GM18505 (cell line): ENCODE measurements around the gene PUM1.
"Not testable (repeated sequence)": the region's sequence is repeated elsewhere in the genome, so short reads cannot be mapped to it uniquely, and the experiment has no call there.

Source experiments
- ATAC-seq: cut with Tn5 transposase; IDR thresholded peaks from one replicate; pipeline ENCODE4 v1.9.1; 2021; ENCODE audit not compliant: unreplicated experiment
- POLR2A ChIP-seq: IDR thresholded peaks from 4 replicates; pipeline ENCODE4 v1.6.1; 2011; ENCODE audit warnings: borderline replicate concordance; ENCODE audit not compliant: insufficient read depth, insufficient read length; ENCODE audit errors: extremely low read depth

The PUM1 gene

GRCh38 chr1:30948278-30948677 lies 117.2 kb downstream of the PUM1 start:
- ATAC-seq, result no peak
- TF ChIP-seq POLR2A, result no peak

- no peak for ATAC-seq
- TF ChIP-seq POLR2A, result no peak
These were observed 118.3 kb downstream of the PUM1 start for GRCh38 chr1:30947212-30947611.

- no peak for TF ChIP-seq POLR2A
- no peak for ATAC-seq
These were observed 123.1 kb downstream of the PUM1 start for GRCh38 chr1:30942326-30942963.

GRCh38 chr1:30940541-30940940 lies 125.0 kb downstream of the PUM1 start:
- no peak for ATAC-seq
- no peak for TF ChIP-seq POLR2A

GRCh38 chr1:30936541-30937171 lies 128.9 kb downstream of the PUM1 start:
- no peak for TF ChIP-seq POLR2A
- ATAC-seq, result no peak

- not testable (repeated sequence) for ATAC-seq
These were observed 129.8 kb downstream of the PUM1 start for GRCh38 chr1:30935758-30936157.

GRCh38 chr1:30934613-30935012 lies 130.9 kb downstream of the PUM1 start:
- TF ChIP-seq POLR2A, result no peak
- no peak for ATAC-seq

- no peak for ATAC-seq
- TF ChIP-seq POLR2A, result no peak
These were observed 131.7 kb downstream of the PUM1 start for GRCh38 chr1:30933874-30934252.

GRCh38 chr1:30930631-30931173 lies 134.8 kb downstream of the PUM1 start:
- TF ChIP-seq POLR2A, result no peak

GRCh38 chr1:30929944-30930525 lies 135.5 kb downstream of the PUM1 start:
- no peak for TF ChIP-seq POLR2A
- ATAC-seq, result no peak

More at GRCh38 chr1:30930631-30931173, 134.8 kb downstream of the PUM1 start:
- no peak for ATAC-seq

GRCh38 chr1:30929135-30929889 lies 136.2 kb downstream of the PUM1 start:
- no peak for TF ChIP-seq POLR2A
- ATAC-seq, result no peak

GRCh38 chr1:30928789-30929134 lies 136.8 kb downstream of the PUM1 start:
- TF ChIP-seq POLR2A, result no peak

GRCh38 chr1:30928171-30928570 lies 137.3 kb downstream of the PUM1 start:
- TF ChIP-seq POLR2A, result no peak
- no peak for ATAC-seq

More at GRCh38 chr1:30928789-30929134, 136.8 kb downstream of the PUM1 start:
- no peak for ATAC-seq
